Stomach (tissue), 9 donors: ENCODE data around the gene CBX3. TPM values are rescaled to one million over a fixed set of nuclear protein-coding genes. Genes with fewer than 3 reads are reported as not detected.

ENCODE experiments used
- DNase-seq, 2 donors: peaks; one replicate each; pipeline versions ENCODE4 v3.0.0 to v3.0.0-alpha.2; 2013 to 2019
- H3K27ac ChIP-seq, 5 donors: fragments of 200-600 bp in 4 of 5; sonication (generic) in 4 of 5; one replicate each; pipeline ENCODE4 v1.5.1; 2013 to 2019; ENCODE audit warnings: mild to moderate bottlenecking in 1 of 5, moderate library complexity in 1 of 5
- H3K27me3 ChIP-seq, 3 donors: fragments of 200-600 bp; sonication (generic); one replicate each; pipeline ENCODE4 v1.5.1; 2017 to 2019; ENCODE audit warnings: mixed run types in 1 of 3
- H3K36me3 ChIP-seq, 4 donors: fragments of 200-600 bp; sonication (generic); 1 replicate in 3 of 4; 2 replicates in 1 of 4; pipeline ENCODE4 v1.5.1; 2016 to 2019
- H3K4me1 ChIP-seq, 4 donors: fragments of 200-600 bp; sonication (generic); one replicate each; pipeline ENCODE4 v1.5.1; 2016 to 2019
- H3K4me3 ChIP-seq, 4 donors: fragments of 200-600 bp; sonication (generic) in 3 of 4; one replicate each; pipeline ENCODE4 v1.5.1; 2016 to 2019; ENCODE audit warnings: mild to moderate bottlenecking in 1 of 4
- H3K9me3 ChIP-seq, 4 donors: fragments of 200-600 bp; sonication (generic); one replicate each; pipeline ENCODE4 v1.5.1; 2016 to 2019
- CTCF ChIP-seq, 7 experiments: fragments of 450-650 bp in 4 of 7; fragments of 200-600 bp in 3 of 7; sonication (generic) in 3 of 7; IDR thresholded peaks; one replicate each; pipeline ENCODE4 v1.5.1; 2016 to 2019; ENCODE audit warnings: antibody characterized with exemption in 7 of 7, control low read depth in 2 of 7, mild to moderate bottlenecking in 1 of 7
- EP300 ChIP-seq: sonication (generic); formaldehyde crosslinking; IDR thresholded peaks from one replicate; pipeline ENCODE4 v1.6.1; 2017; ENCODE audit warnings: antibody characterized with exemption
- POLR2A ChIP-seq, 4 donors: fragments of 450-650 bp; IDR thresholded peaks; one replicate each; pipeline ENCODE4 v1.6.1; 2016; ENCODE audit warnings: antibody characterized with exemption in 4 of 4, control low read depth in 2 of 4, mild to moderate bottlenecking in 1 of 4, moderate library complexity in 1 of 4
- POLR2AphosphoS5 ChIP-seq, 3 donors: sonication (generic); formaldehyde crosslinking; IDR thresholded peaks; one replicate each; pipeline ENCODE4 v1.6.1; 2016; ENCODE audit warnings: antibody characterized with exemption in 3 of 3
- WGBS, 5 donors: extraction: QIAGEN DNeasy Blood & Tissue Kit in 3 of 5; methylation state at CpG; one replicate each; pipeline versions ENCODE4 v1.1.5 to v1.1.7; 2013 to 2018; 5-methylcytosine and 5-hydroxymethylcytosine counted together
- intact Hi-C: fragments of 100-400 bp; cut with DNase I; formaldehyde crosslinking; loops from one replicate; pipeline ENCODE4 v1.15.1; 2023; ENCODE audit warnings: low total_unique reads
- polyA plus RNA-seq, 3 donors: library from polyadenylated mRNA; stranded (reverse); fragments of 200-250 nt; gene quantifications; one replicate each; pipeline ENCODE4 v1.2.3, GENCODE V29; 2013
- total RNA-seq, 5 donors: library from RNA; depleted of rRNA; stranded (reverse); fragments of >200 nt; gene quantifications; one replicate each; pipeline versions ENCODE4 v1.1.0 to v1.2.3, GENCODE V29; 2014 to 2016
- donor health status: healthy with polysubstance abuse.
- donor health status: Bipolar disorder and iron deficiency.
- donor health status: healthy.

The CBX3 gene
- total and polyA plus RNA-seq, 8 donors: 21.4 to 156 (median 76.2) TPM

- no peak overlapping the region for H3K4me3 ChIP-seq
- H3K4me1 ChIP-seq: peaks cover 8 to 16% (median 13%) of the 10 kb centered on the region in 4 donors
- DNase-seq: peak in 1 of 2 donors; percentile 60
- TF ChIP-seq EP300 (no peak), POLR2A (IDR thresholded peaks at IDR 0.05) (no peak), CTCF (IDR thresholded peaks at IDR 0.05) (no peak), POLR2AphosphoS5 (IDR thresholded peaks at IDR 0.05) (no peak)
- intact Hi-C loops: no loop called here
- H3K36me3 ChIP-seq: peaks cover 0 to 5% (median 0%) of the 10 kb centered on the region in 4 donors
- peak overlapping the region in 4 of 5 donors; percentile 2 to 73 (median 30) for H3K27ac ChIP-seq
- WGBS, 5 donors: 30 to 67% (median 42%) methylated on average over 3 of the region's 3 CpGs
- no peaks in the 10 kb centered on the region for H3K9me3 ChIP-seq
- no peaks in the 10 kb centered on the region for H3K27me3 ChIP-seq
Measured at GRCh38 chr7:26167303-26167934, 34.1 kb upstream of the CBX3 start.

- WGBS, 5 donors: 86 to 94% (median 92%) methylated on average over 6 of the region's 6 CpGs
- Histone ChIP-seq H3K36me3 (peaks cover 0 to 5% (median 0%) of the 10 kb centered on the region in 4 donors), H3K9me3 (no peaks in the 10 kb centered on the region), H3K27ac (no peak overlapping the region), H3K4me1 (peaks cover 8 to 16% (median 13%) of the 10 kb centered on the region in 4 donors), H3K27me3 (no peaks in the 10 kb centered on the region), H3K4me3 (no peak overlapping the region)
- no peak for DNase-seq
- intact Hi-C loops: no loop called here
- TF ChIP-seq EP300 (no peak), POLR2AphosphoS5 (IDR thresholded peaks at IDR 0.05) (no peak), POLR2A (IDR thresholded peaks at IDR 0.05) (no peak), CTCF (IDR thresholded peaks at IDR 0.05) (no peak)
Measured at GRCh38 chr7:26168458-26169023, 33.0 kb upstream of the CBX3 start.

GRCh38 chr7:26169271-26169670 is 32.3 kb upstream of the CBX3 start:
- no peak for TF ChIP-seq POLR2A (IDR thresholded peaks at IDR 0.05)
- TF ChIP-seq POLR2AphosphoS5 (IDR thresholded peaks at IDR 0.05): no peak
- no peak for TF ChIP-seq EP300
- TF ChIP-seq CTCF (IDR thresholded peaks at IDR 0.05): no peak
- H3K27ac ChIP-seq: no peak overlapping the region
- intact Hi-C loops: no loop called here
- DNase-seq: no peak
- H3K27me3 ChIP-seq: no peaks in the 10 kb centered on the region
- no peak overlapping the region for H3K4me3 ChIP-seq
- 71 to 92% (median 90%) methylated on average over 3 of the region's 3 CpGs for WGBS, 5 donors
- peaks cover 12 to 16% (median 13%) of the 10 kb centered on the region in 4 donors for H3K4me1 ChIP-seq
- peaks cover 0 to 5% (median 0%) of the 10 kb centered on the region in 4 donors for H3K36me3 ChIP-seq
- H3K9me3 ChIP-seq: no peaks in the 10 kb centered on the region

GRCh38 chr7:26170663-26171062 is 30.9 kb upstream of the CBX3 start:
- H3K27ac ChIP-seq: no peak overlapping the region
- peaks cover 12 to 16% (median 13%) of the 10 kb centered on the region in 4 donors for H3K4me1 ChIP-seq
- H3K9me3 ChIP-seq: no peaks in the 10 kb centered on the region
- intact Hi-C loops: no loop called here
- DNase-seq: no peak
- H3K4me3 ChIP-seq: no peak overlapping the region
- 81 to 100% (median 94%) methylated on average over 1 of the region's 1 CpG for WGBS, 5 donors
- TF ChIP-seq POLR2AphosphoS5 (IDR thresholded peaks at IDR 0.05) (no peak), POLR2A (IDR thresholded peaks at IDR 0.05) (no peak), CTCF (IDR thresholded peaks at IDR 0.05) (no peak), EP300 (no peak)
- H3K27me3 ChIP-seq: no peaks in the 10 kb centered on the region
- H3K36me3 ChIP-seq: peaks cover 0 to 5% (median 0%) of the 10 kb centered on the region in 4 donors
